ENCODE results near the gene MYDGF. TPM values are rescaled to one million over a fixed set of nuclear protein-coding genes. Genes with fewer than 3 reads are reported as not detected.

The MYDGF gene
- total and polyA plus RNA-seq, 9 of the 15 experiments (the other 6 are each of a cell fraction or from before 2014, with no cell fraction given): 4.2 to 141 (median 82.1) TPM

- no peaks in the 10 kb centered on the region for H4K20me1 ChIP-seq (replicated peaks; ENCODE audit: control insufficient read depth, insufficient read depth, low read length)
- H3K36me3 ChIP-seq (ENCODE audit: control insufficient read depth, insufficient read depth, low read length): peaks cover 32% of the 10 kb centered on the region
- H3K9me3 ChIP-seq (replicated peaks; ENCODE audit: control insufficient read depth, insufficient read depth, low read depth, low read length): no peaks in the 10 kb centered on the region
- H3K4me1 ChIP-seq (replicated peaks in 1 of 2; ENCODE audit: control insufficient read depth in 2 of 2, insufficient read depth in 2 of 2, low read length in 2 of 2): peaks cover 12 to 27% of the 10 kb centered on the region in 2 experiments; a peak in 4 of 5 replicates
- TF ChIP-seq BCLAF1 (IDR thresholded peaks at IDR 0.05; ENCODE audit: borderline replicate concordance in 1 of 2, control insufficient read depth in 1 of 2, low read depth in 2 of 2, low read length in 1 of 2) (no peak), LCOR (CRISPR knock-in tag; IDR thresholded peaks at IDR 0.05) (no peak), SNRNP70 (optimal IDR thresholded peaks at IDR 0.05; ENCODE audit: low read depth, low read length) (no peak), JUN (IDR thresholded peaks at IDR 0.05; ENCODE audit: borderline replicate concordance, low read depth, low read length) (no peak), JUN (CRISPR knock-in tag; IDR thresholded peaks at IDR 0.05; ENCODE audit: borderline replicate concordance) (no peak), TAF7 (tag; IDR thresholded peaks at IDR 0.05) (no peak), ARID1B (IDR thresholded peaks at IDR 0.05) (no peak)
- intact Hi-C loops (cut with micrococcal nuclease): no loop called here
- BruUV-seq (replicated peaks): no TSS peak
- POLR2A ChIA-PET: interaction anchor here (0.6 to 1.8 kb wide), 3 partner anchors 15 to 1600 kb away, joined by 3 to 4 read pairs (median 4); no protein-coding TSS in a partner anchor
- H2AFZ ChIP-seq (ENCODE audit: low read depth, low read length): peak overlapping the region; percentile 97
- H3K4me3 ChIP-seq: no peak overlapping the region
- in situ Hi-C loops (cut with MboI): no loop called here
- H3K27ac ChIP-seq (ENCODE audit: extremely low read depth, low read depth, low read length): peak overlapping the region; percentile 8; the same call in 1 of the 3 replicates
- H3K4me2 ChIP-seq (ENCODE audit: insufficient read depth, low read length): no peak overlapping the region
- no peak for FAIRE-seq
- no peaks in the 10 kb centered on the region for H3K27me3 ChIP-seq (ENCODE audit: control insufficient read depth in 2 of 2, insufficient read depth in 2 of 2, low read length in 2 of 2)
- DNase-seq (ENCODE audit: extremely low read depth in 1 of 4, low spot score in 3 of 4): no peak
- H3K79me2 ChIP-seq (ENCODE audit: control insufficient read depth, insufficient read depth, low read length): peaks cover 23% of the 10 kb centered on the region
- no peak for ATAC-seq
- CTCF ChIA-PET (ENCODE audit: low intra/inter-chr PET ratio): no interaction called here
- WGBS (ENCODE audit: insufficient coverage, low coverage, missing lambda C conversion rate): 60% methylated on average over 10 of the region's 10 CpGs
- H3K9me1 ChIP-seq (ENCODE audit: control insufficient read depth, insufficient read depth, low read length): no peaks in the 10 kb centered on the region
- no peak overlapping the region for H3K9ac ChIP-seq (ENCODE audit: insufficient read depth in 1 of 2, low read depth in 2 of 2, low read length in 2 of 2)
Measured at GRCh38 chr19:4671185-4671851, 1.2 kb upstream of the MYDGF start.

Data from K562 (cell line).